Activated CD4-positive, alpha-beta T cell treated with anti-CD3 and anti-CD28 coated beads, Interleukin-2, Interleukin-6, amounts not matched to agents 100 ng/mL and 50 ng/mL, durations not matched to agents 16 hours and 8 hours (primary cell): ENCODE data around the gene ASB4.
"Not testable (repeated sequence)": the region's sequence is repeated elsewhere in the genome, so short reads cannot be mapped to it uniquely, and the experiment has no call there.

Experiments used
- DNase-seq: peaks from one replicate; pipeline ENCODE4 v3.0.0-alpha.2; 2020

ASB4 gene

GRCh38 chr7:95527033-95527775, 41.5 kb downstream of the ASB4 start:
- DNase-seq: peak; percentile 53

GRCh38 chr7:95527776-95528250, 42.1 kb downstream of the ASB4 start:
- no peak for DNase-seq

- no peak for DNase-seq
Observed at GRCh38 chr7:95529701-95530100, 44.0 kb downstream of the ASB4 start.

GRCh38 chr7:95530881-95531280, 45.1 kb downstream of the ASB4 start:
- no peak for DNase-seq

- DNase-seq: no peak
Observed at GRCh38 chr7:95531605-95532219, 46.0 kb downstream of the ASB4 start.

GRCh38 chr7:95534796-95535195, 49.1 kb downstream of the ASB4 start:
- no peak for DNase-seq

- no peak for DNase-seq
Observed at GRCh38 chr7:95535662-95536061, 49.9 kb downstream of the ASB4 start.

GRCh38 chr7:95536656-95537311, 51.0 kb downstream of the ASB4 start:
- no peak for DNase-seq

- no peak for DNase-seq
Observed at GRCh38 chr7:95537468-95537867, 51.7 kb downstream of the ASB4 start.

- no peak for DNase-seq
Observed at GRCh38 chr7:95539426-95539825, 53.7 kb downstream of the ASB4 start.

GRCh38 chr7:95540366-95540765, 54.6 kb downstream of the ASB4 start:
- DNase-seq: no peak

GRCh38 chr7:95543312-95543711, 57.6 kb downstream of the ASB4 start:
- DNase-seq: no peak

- no peak for DNase-seq
Observed at GRCh38 chr7:95544171-95544570, 58.4 kb downstream of the ASB4 start.

- DNase-seq: no peak
Observed at GRCh38 chr7:95545007-95545615, 59.4 kb downstream of the ASB4 start.

- DNase-seq: no peak
Observed at GRCh38 chr7:95545673-95546072, 59.9 kb downstream of the ASB4 start.

- no peak for DNase-seq
Observed at GRCh38 chr7:95546647-95547046, 60.9 kb downstream of the ASB4 start.

GRCh38 chr7:95547361-95548348, 61.9 kb downstream of the ASB4 start:
- DNase-seq: no peak

GRCh38 chr7:95549818-95550529, 64.2 kb downstream of the ASB4 start:
- no peak for DNase-seq

GRCh38 chr7:95550546-95550945, 64.8 kb downstream of the ASB4 start:
- DNase-seq: no peak

GRCh38 chr7:95552010-95552926, 66.5 kb downstream of the ASB4 start:
- not testable (repeated sequence) for DNase-seq

GRCh38 chr7:95553939-95554338, 68.2 kb downstream of the ASB4 start:
- no peak for DNase-seq
